Stomach (tissue), 9 donors: ENCODE data around the gene NOP9. TPM values are rescaled to one million over a fixed set of nuclear protein-coding genes. Genes with fewer than 3 reads are reported as not detected.
A peak's percentile ranks its signal among the peaks of the same experiment; 100 is the strongest.
"Not testable (repeated sequence)": the region's sequence is repeated elsewhere in the genome, so short reads cannot be mapped to it uniquely, and the experiment has no call there.

Experiments used
- DNase-seq, 2 donors: peaks; one replicate each; pipeline versions ENCODE4 v3.0.0 to v3.0.0-alpha.2; 2013 to 2019
- H3K27ac ChIP-seq, 5 donors: fragments of 200-600 bp in 4 of 5; sonication (generic) in 4 of 5; one replicate each; pipeline ENCODE4 v1.5.1; 2013 to 2019; ENCODE audit warnings: mild to moderate bottlenecking in 1 of 5, moderate library complexity in 1 of 5
- H3K27me3 ChIP-seq, 3 donors: fragments of 200-600 bp; sonication (generic); one replicate each; pipeline ENCODE4 v1.5.1; 2017 to 2019; ENCODE audit warnings: mixed run types in 1 of 3
- H3K36me3 ChIP-seq, 4 donors: fragments of 200-600 bp; sonication (generic); 1 replicate in 3 of 4; 2 replicates in 1 of 4; pipeline ENCODE4 v1.5.1; 2016 to 2019
- H3K4me1 ChIP-seq, 4 donors: fragments of 200-600 bp; sonication (generic); one replicate each; pipeline ENCODE4 v1.5.1; 2016 to 2019
- H3K4me3 ChIP-seq, 4 donors: fragments of 200-600 bp; sonication (generic) in 3 of 4; one replicate each; pipeline ENCODE4 v1.5.1; 2016 to 2019; ENCODE audit warnings: mild to moderate bottlenecking in 1 of 4
- H3K9me3 ChIP-seq, 4 donors: fragments of 200-600 bp; sonication (generic); one replicate each; pipeline ENCODE4 v1.5.1; 2016 to 2019
- EP300 ChIP-seq: sonication (generic); formaldehyde crosslinking; IDR thresholded peaks from one replicate; pipeline ENCODE4 v1.6.1; 2017; ENCODE audit warnings: antibody characterized with exemption
- POLR2A ChIP-seq, 4 donors: fragments of 450-650 bp; IDR thresholded peaks; one replicate each; pipeline ENCODE4 v1.6.1; 2016; ENCODE audit warnings: antibody characterized with exemption in 4 of 4, control low read depth in 2 of 4, mild to moderate bottlenecking in 1 of 4, moderate library complexity in 1 of 4
- POLR2AphosphoS5 ChIP-seq, 3 donors: sonication (generic); formaldehyde crosslinking; IDR thresholded peaks; one replicate each; pipeline ENCODE4 v1.6.1; 2016; ENCODE audit warnings: antibody characterized with exemption in 3 of 3
- WGBS, 5 donors: extraction: QIAGEN DNeasy Blood & Tissue Kit in 3 of 5; methylation state at CpG; one replicate each; pipeline versions ENCODE4 v1.1.5 to v1.1.7; 2013 to 2018; 5-methylcytosine and 5-hydroxymethylcytosine counted together
- intact Hi-C: fragments of 100-400 bp; cut with DNase I; formaldehyde crosslinking; loops from one replicate; pipeline ENCODE4 v1.15.1; 2023; ENCODE audit warnings: low total_unique reads
- polyA plus RNA-seq, 3 donors: library from polyadenylated mRNA; stranded (reverse); fragments of 200-250 nt; gene quantifications; one replicate each; pipeline ENCODE4 v1.2.3, GENCODE V29; 2013
- small RNA-seq, 4 donors: library from RNA; depleted of rRNA; stranded (forward); fragments of <200 nt; gene quantifications; one replicate each; pipeline ENCODE3, GENCODE V24; 2016
- total RNA-seq, 5 donors: library from RNA; depleted of rRNA; stranded (reverse); fragments of >200 nt; gene quantifications; one replicate each; pipeline versions ENCODE4 v1.1.0 to v1.2.3, GENCODE V29; 2014 to 2016
- TF ChIP-seq, protein P1 (sequence below), 7 experiments: fragments of 450-650 bp in 4 of 7; fragments of 200-600 bp in 3 of 7; sonication (generic) in 3 of 7; IDR thresholded peaks; one replicate each; pipeline ENCODE4 v1.5.1; 2016 to 2019; ENCODE audit warnings: antibody characterized with exemption in 7 of 7, control low read depth in 2 of 7, mild to moderate bottlenecking in 1 of 7
- donor health status: healthy with polysubstance abuse.
- donor health status: Bipolar disorder and iron deficiency.
- donor health status: healthy.

NOP9 gene
- total and polyA plus RNA-seq, 8 donors, result 5.4 to 25.7 (median 11.5) TPM

DNA sequence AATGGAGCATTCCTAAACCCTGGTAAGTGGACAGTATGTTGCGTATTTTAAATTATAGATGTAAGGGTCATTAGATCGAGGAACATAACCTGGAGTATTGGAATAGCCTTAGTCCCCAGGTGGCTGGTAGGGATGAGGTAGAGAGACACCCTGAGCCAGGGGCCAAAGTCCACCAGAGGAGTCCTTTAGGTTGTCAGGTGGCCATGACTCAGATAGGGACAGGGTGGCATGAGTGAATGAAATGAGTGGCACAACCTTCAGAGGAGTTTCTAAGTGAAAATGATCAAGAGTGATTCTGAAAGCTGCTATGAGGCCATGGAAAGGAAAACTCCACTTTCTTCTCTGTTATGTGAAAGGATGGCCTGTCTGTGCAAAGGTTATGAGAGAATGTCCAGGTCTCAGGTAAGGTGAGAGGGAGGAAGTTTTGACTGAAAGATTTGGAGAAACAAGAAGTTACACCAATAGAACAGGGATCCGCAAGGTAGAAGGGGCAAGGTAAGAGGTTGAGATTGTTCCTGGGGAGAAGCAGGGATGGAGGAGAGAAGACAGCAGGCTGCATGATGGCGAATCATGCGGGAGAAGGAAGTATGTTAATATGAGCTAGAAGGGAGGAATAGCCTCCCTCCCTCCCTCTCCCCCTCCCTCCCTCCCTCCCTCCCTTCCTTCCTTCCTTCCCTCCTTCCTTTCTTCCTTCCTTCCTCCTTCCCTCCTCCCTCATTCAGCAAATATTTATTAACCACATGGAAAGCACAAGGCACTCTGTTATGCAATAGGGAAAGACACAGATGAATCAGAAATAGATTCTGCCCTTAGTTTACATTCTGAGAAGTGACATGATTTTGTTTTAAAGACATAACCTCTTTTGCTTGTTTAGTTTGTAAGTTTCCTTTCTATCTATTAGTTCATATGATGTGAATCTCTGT, 54.2 kb downstream of the NOP9 start:
- DNase-seq, result no peak
- no peaks in the 10 kb centered on the region for H3K36me3 ChIP-seq
- TF ChIP-seq, protein P1, sequence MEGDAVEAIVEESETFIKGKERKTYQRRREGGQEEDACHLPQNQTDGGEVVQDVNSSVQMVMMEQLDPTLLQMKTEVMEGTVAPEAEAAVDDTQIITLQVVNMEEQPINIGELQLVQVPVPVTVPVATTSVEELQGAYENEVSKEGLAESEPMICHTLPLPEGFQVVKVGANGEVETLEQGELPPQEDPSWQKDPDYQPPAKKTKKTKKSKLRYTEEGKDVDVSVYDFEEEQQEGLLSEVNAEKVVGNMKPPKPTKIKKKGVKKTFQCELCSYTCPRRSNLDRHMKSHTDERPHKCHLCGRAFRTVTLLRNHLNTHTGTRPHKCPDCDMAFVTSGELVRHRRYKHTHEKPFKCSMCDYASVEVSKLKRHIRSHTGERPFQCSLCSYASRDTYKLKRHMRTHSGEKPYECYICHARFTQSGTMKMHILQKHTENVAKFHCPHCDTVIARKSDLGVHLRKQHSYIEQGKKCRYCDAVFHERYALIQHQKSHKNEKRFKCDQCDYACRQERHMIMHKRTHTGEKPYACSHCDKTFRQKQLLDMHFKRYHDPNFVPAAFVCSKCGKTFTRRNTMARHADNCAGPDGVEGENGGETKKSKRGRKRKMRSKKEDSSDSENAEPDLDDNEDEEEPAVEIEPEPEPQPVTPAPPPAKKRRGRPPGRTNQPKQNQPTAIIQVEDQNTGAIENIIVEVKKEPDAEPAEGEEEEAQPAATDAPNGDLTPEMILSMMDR (IDR thresholded peaks at IDR 0.05), result no peak
- TF ChIP-seq POLR2AphosphoS5 (IDR thresholded peaks at IDR 0.05), result peak in 1 of 3 donors; percentile 18
- 54 to 80% (median 75%) methylated on average over 5 of the region's 5 CpGs for WGBS, 5 donors
- no peak overlapping the region for H3K4me3 ChIP-seq
- intact Hi-C loops, result no loop called here
- H3K27ac ChIP-seq, result peak overlapping the region; percentile 30 to 71 (median 42)
- no peaks in the 10 kb centered on the region for H3K9me3 ChIP-seq
- peaks cover 0 to 22% (median 11%) of the 10 kb centered on the region in 4 donors for H3K4me1 ChIP-seq
- peaks cover 0 to 11% (median 0%) of the 10 kb centered on the region in 3 donors for H3K27me3 ChIP-seq

DNA sequence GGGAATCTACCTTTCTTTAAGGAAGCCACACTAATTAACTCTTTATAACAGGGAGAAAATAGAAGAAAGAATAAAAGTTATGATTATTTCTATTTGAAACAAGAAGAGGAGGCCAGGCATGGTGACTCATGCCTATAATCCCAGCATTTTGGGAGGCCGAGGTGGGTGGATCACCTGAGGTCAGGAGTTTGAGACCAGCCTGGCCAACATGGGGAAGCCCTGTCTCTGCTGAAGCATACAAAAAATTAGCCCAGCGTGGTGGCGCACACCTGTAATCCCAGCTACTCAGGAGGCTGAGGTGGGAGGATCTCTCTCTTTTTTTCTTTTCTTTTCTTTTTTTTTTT, 54.8 kb downstream of the NOP9 start:
- intact Hi-C loops, H3K4me3 ChIP-seq, H3K9me3 ChIP-seq, H3K36me3 ChIP-seq, DNase-seq: not testable (repeated sequence)
- H3K27ac ChIP-seq, result peak overlapping the region in 4 of 5 donors; percentile 30 to 71 (median 50)
- H3K4me1 ChIP-seq, result peaks cover 0 to 22% (median 11%) of the 10 kb centered on the region in 4 donors
- H3K27me3 ChIP-seq, result peaks cover 0 to 11% (median 0%) of the 10 kb centered on the region in 3 donors
- 73 to 83% (median 76%) methylated on average over 3 of the region's 3 CpGs for WGBS, 5 donors

DNA sequence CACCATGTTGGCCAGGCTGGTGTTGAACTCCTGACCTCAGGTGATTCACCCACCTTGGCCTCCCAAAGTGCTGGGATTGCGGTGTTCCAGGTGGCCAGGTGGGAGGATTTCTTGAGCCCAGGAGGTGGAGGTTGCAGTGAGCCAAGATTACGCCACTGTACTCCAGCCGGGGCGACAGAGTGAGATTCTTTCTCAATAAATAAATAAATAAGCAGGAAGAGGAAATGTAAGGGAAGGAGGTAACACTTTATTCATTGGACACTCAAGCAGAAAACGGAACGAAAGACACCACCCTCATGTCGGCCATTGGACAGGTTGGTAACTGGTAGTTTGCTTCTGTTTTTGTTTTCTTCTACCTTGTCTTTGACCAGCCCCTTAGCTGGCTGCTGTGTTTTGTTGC, 55.4 kb downstream of the NOP9 start:
- Histone ChIP-seq H3K36me3 (no peaks in the 10 kb centered on the region), H3K4me1 (peaks cover 0 to 22% (median 11%) of the 10 kb centered on the region in 4 donors), H3K9me3 (no peaks in the 10 kb centered on the region), H3K27me3 (peaks cover 0 to 11% (median 0%) of the 10 kb centered on the region in 3 donors), H3K4me3 (no peak overlapping the region), H3K27ac (peak overlapping the region in 1 of 5 donors; percentile 71)
- 86 to 91% (median 88%) methylated on average over 7 of the region's 7 CpGs for WGBS, 5 donors
- intact Hi-C loops, result no loop called here
- TF ChIP-seq EP300, result no peak
- DNase-seq, result no peak

- Histone ChIP-seq H3K36me3 (no peaks in the 10 kb centered on the region), H3K9me3 (no peaks in the 10 kb centered on the region), H3K27me3 (peaks cover 0 to 11% (median 0%) of the 10 kb centered on the region in 3 donors), H3K4me1 (peaks cover 0 to 22% (median 11%) of the 10 kb centered on the region in 4 donors), H3K27ac (no peak overlapping the region), H3K4me3 (no peak overlapping the region)
- TF ChIP-seq POLR2A (IDR thresholded peaks at IDR 0.05) (no peak), EP300 (no peak), POLR2AphosphoS5 (IDR thresholded peaks at IDR 0.05) (no peak)
- TF ChIP-seq, protein P1 (IDR thresholded peaks at IDR 0.05), result no peak
- WGBS, 5 donors, result 88 to 97% (median 91%) methylated on average over 4 of the region's 4 CpGs
- intact Hi-C loops, result no loop called here
- DNase-seq, result no peak
Observed at GRCh38 chr14:24356208-24356607, 56.6 kb downstream of the NOP9 start.

Small RNA genes within 50 kb of the gene (small RNA-seq; reads per million reads assigned to genes)
- gene RF00026, result 0 reads per million in 4 donors

Other genes starting within 250 kb of the NOP9 start
Only the 30 nearest of the 34 such genes appear.
- 100 to 1,000 TPM in 2 of 5 donors, 10 to 100 TPM in 3; 50.4 to 396 (median 84.5) TPM for gene DCAF11, start 185.1 kb upstream of the NOP9 start, total RNA-seq
- gene DCAF11, start 185.1 kb upstream of the NOP9 start, polyA plus RNA-seq, result 10 to 100 TPM; 27.7 to 68.3 (median 38.9) TPM
- 10 to 100 TPM in 2 of 5 donors, 1 to 10 TPM in 1, under 1 TPM in 1, not detected in 1; 0.92 to 69.2 (median 13.0) TPM for gene NRL, start 184.9 kb upstream of the NOP9 start, total RNA-seq
- 1 to 10 TPM; 1.2 to 1.3 (median 1.2) TPM for gene NRL, start 184.9 kb upstream of the NOP9 start, polyA plus RNA-seq
- 10 to 100 TPM in 1 of 5 donors, under 1 TPM in 1, not detected in 3; 0.87 to 80.5 TPM for gene FITM1, start 169.2 kb upstream of the NOP9 start, total RNA-seq
- 1 to 10 TPM; 1.9 to 2.6 (median 2.2) TPM for gene FITM1, start 169.2 kb upstream of the NOP9 start, polyA plus RNA-seq
- 100 to 1,000 TPM in 1 of 5 donors, 10 to 100 TPM in 4; 38.5 to 129 (median 91.1) TPM for gene PSME1, start 163.7 kb upstream of the NOP9 start, total RNA-seq
- gene PSME1, start 163.7 kb upstream of the NOP9 start, polyA plus RNA-seq, result 100 to 1,000 TPM; 217 to 322 (median 310) TPM
- 10 to 100 TPM in 1 of 5 donors, 1 to 10 TPM in 4; 1.3 to 33.9 (median 4.6) TPM for gene EMC9, start 158.3 kb upstream of the NOP9 start, total RNA-seq
- 10 to 100 TPM; 32.0 to 59.6 (median 42.9) TPM for gene EMC9, start 158.3 kb upstream of the NOP9 start, polyA plus RNA-seq
- gene PSME2, start 153.2 kb upstream of the NOP9 start, total RNA-seq, result 100 to 1,000 TPM in 2 of 5 donors, 10 to 100 TPM in 3; 62.4 to 339 (median 83.9) TPM
- gene PSME2, start 153.2 kb upstream of the NOP9 start, polyA plus RNA-seq, result 100 to 1,000 TPM; 302 to 421 (median 403) TPM
- 100 to 1,000 TPM in 2 of 5 donors, 10 to 100 TPM in 3; 53.2 to 523 (median 94.2) TPM for gene RNF31, start 152.4 kb upstream of the NOP9 start, total RNA-seq
- gene RNF31, start 152.4 kb upstream of the NOP9 start, polyA plus RNA-seq, result 10 to 100 TPM; 64.0 to 88.7 (median 68.6) TPM
- gene IRF9, start 138.6 kb upstream of the NOP9 start, total RNA-seq, result 100 to 1,000 TPM in 2 of 5 donors, 10 to 100 TPM in 2, 1 to 10 TPM in 1; 1.4 to 143 (median 91.4) TPM
- gene IRF9, start 138.6 kb upstream of the NOP9 start, polyA plus RNA-seq, result 100 to 1,000 TPM in 1 of 3 donors, 10 to 100 TPM in 2; 64.6 to 101 (median 65.1) TPM
- 100 to 1,000 TPM in 1 of 5 donors, 10 to 100 TPM in 4; 14.5 to 122 (median 45.5) TPM for gene REC8, start 127.8 kb upstream of the NOP9 start, total RNA-seq
- 10 to 100 TPM; 20.9 to 64.4 (median 38.7) TPM for gene REC8, start 127.8 kb upstream of the NOP9 start, polyA plus RNA-seq
- 100 to 1,000 TPM in 1 of 5 donors, 10 to 100 TPM in 4; 14.3 to 227 (median 23.9) TPM for gene IPO4, start 111.0 kb upstream of the NOP9 start, total RNA-seq
- 10 to 100 TPM in 1 of 3 donors, 1 to 10 TPM in 2; 9.3 to 15.2 (median 9.8) TPM for gene IPO4, start 111.0 kb upstream of the NOP9 start, polyA plus RNA-seq
- gene TM9SF1, start 104.4 kb upstream of the NOP9 start, total RNA-seq, result 10 to 100 TPM in 4 of 5 donors, 1 to 10 TPM in 1; 6.4 to 79.7 (median 31.6) TPM
- gene TM9SF1, start 104.4 kb upstream of the NOP9 start, polyA plus RNA-seq, result 10 to 100 TPM; 14.6 to 28.2 (median 14.7) TPM
- gene TSSK4, start 94.2 kb upstream of the NOP9 start, total RNA-seq, result under 1 TPM in 1 of 5 donors, not detected in 4; 0.73 TPM
- gene TSSK4, start 94.2 kb upstream of the NOP9 start, polyA plus RNA-seq, result not detected
- gene CHMP4A, start 86.4 kb upstream of the NOP9 start, total RNA-seq, result 10 to 100 TPM in 4 of 5 donors, not detected in 1; 27.8 to 37.2 (median 31.8) TPM
- 100 to 1,000 TPM in 1 of 3 donors, 10 to 100 TPM in 2; 66.5 to 135 (median 70.7) TPM for gene CHMP4A, start 86.4 kb upstream of the NOP9 start, polyA plus RNA-seq
- 10 to 100 TPM in 3 of 5 donors, 1 to 10 TPM in 1, not detected in 1; 9.3 to 16.1 (median 14.2) TPM for gene MDP1, start 83.8 kb upstream of the NOP9 start, total RNA-seq
- 10 to 100 TPM; 25.6 to 26.9 (median 26.2) TPM for gene MDP1, start 83.8 kb upstream of the NOP9 start, polyA plus RNA-seq
- gene NEDD8, start 67.5 kb upstream of the NOP9 start, total RNA-seq, result 100 to 1,000 TPM in 3 of 5 donors, 10 to 100 TPM in 1, not detected in 1; 85.4 to 166 (median 132) TPM
- gene NEDD8, start 67.5 kb upstream of the NOP9 start, polyA plus RNA-seq, result 100 to 1,000 TPM; 235 to 244 (median 237) TPM
- 100 to 1,000 TPM in 1 of 5 donors, 10 to 100 TPM in 4; 13.9 to 204 (median 31.2) TPM for gene GMPR2, start 66.9 kb upstream of the NOP9 start, total RNA-seq
- 10 to 100 TPM; 48.3 to 85.7 (median 53.9) TPM for gene GMPR2, start 66.9 kb upstream of the NOP9 start, polyA plus RNA-seq
- 10 to 100 TPM in 4 of 5 donors, 1 to 10 TPM in 1; 7.2 to 63.6 (median 39.1) TPM for gene TINF2, start 57.2 kb upstream of the NOP9 start, total RNA-seq
- 10 to 100 TPM; 46.6 to 61.1 (median 50.6) TPM for gene TINF2, start 57.2 kb upstream of the NOP9 start, polyA plus RNA-seq
- 10 to 100 TPM in 1 of 5 donors, 1 to 10 TPM in 4; 2.6 to 11.7 (median 4.9) TPM for gene TGM1, start 36.7 kb upstream of the NOP9 start, total RNA-seq
- 100 to 1,000 TPM in 1 of 3 donors, 1 to 10 TPM in 2; 1.7 to 131 (median 5.3) TPM for gene TGM1, start 36.7 kb upstream of the NOP9 start, polyA plus RNA-seq
- gene RABGGTA, start 28.3 kb upstream of the NOP9 start, total RNA-seq, result 100 to 1,000 TPM in 4 of 5 donors, 10 to 100 TPM in 1; 16.0 to 230 (median 187) TPM
- 10 to 100 TPM; 33.8 to 68.4 (median 41.9) TPM for gene RABGGTA, start 28.3 kb upstream of the NOP9 start, polyA plus RNA-seq
- gene DHRS1, start 70 bp upstream of the NOP9 start, total RNA-seq, result 10 to 100 TPM in 3 of 5 donors, 1 to 10 TPM in 2; 5.3 to 71.9 (median 17.4) TPM
- gene DHRS1, start 70 bp upstream of the NOP9 start, polyA plus RNA-seq, result 10 to 100 TPM; 20.1 to 52.1 (median 30.1) TPM
- gene CIDEB, start 8.1 kb downstream of the NOP9 start, total RNA-seq, result 10 to 100 TPM in 2 of 5 donors, 1 to 10 TPM in 3; 5.0 to 11.2 (median 6.4) TPM
- gene CIDEB, start 8.1 kb downstream of the NOP9 start, polyA plus RNA-seq, result 10 to 100 TPM in 1 of 3 donors, 1 to 10 TPM in 2; 6.0 to 14.2 (median 6.0) TPM
- 10 to 100 TPM in 3 of 5 donors, 1 to 10 TPM in 1, not detected in 1; 9.9 to 71.5 (median 24.5) TPM for gene LTB4R2, start 10.3 kb downstream of the NOP9 start, total RNA-seq
- 1 to 10 TPM in 1 of 3 donors, under 1 TPM in 1, not detected in 1; 0.25 to 6.0 TPM for gene LTB4R2, start 10.3 kb downstream of the NOP9 start, polyA plus RNA-seq
- gene LTB4R, start 11.7 kb downstream of the NOP9 start, total RNA-seq, result 10 to 100 TPM in 3 of 5 donors, 1 to 10 TPM in 1, not detected in 1; 3.3 to 92.8 (median 24.6) TPM
- gene LTB4R, start 11.7 kb downstream of the NOP9 start, polyA plus RNA-seq, result 10 to 100 TPM in 1 of 3 donors, 1 to 10 TPM in 2; 1.4 to 67.2 (median 4.1) TPM
- gene ADCY4, start 35.2 kb downstream of the NOP9 start, total RNA-seq, result 100 to 1,000 TPM in 1 of 5 donors, 10 to 100 TPM in 4; 18.2 to 118 (median 33.3) TPM
- 10 to 100 TPM; 15.2 to 18.9 (median 18.8) TPM for gene ADCY4, start 35.2 kb downstream of the NOP9 start, polyA plus RNA-seq
- gene RIPK3, start 40.1 kb downstream of the NOP9 start, total RNA-seq, result 10 to 100 TPM in 4 of 5 donors, 1 to 10 TPM in 1; 6.4 to 42.6 (median 12.5) TPM
- gene RIPK3, start 40.1 kb downstream of the NOP9 start, polyA plus RNA-seq, result 10 to 100 TPM; 12.7 to 18.3 (median 14.3) TPM
- 10 to 100 TPM; 20.1 to 64.8 (median 33.0) TPM for gene NFATC4, start 68.3 kb downstream of the NOP9 start, total RNA-seq
- 100 to 1,000 TPM in 1 of 3 donors, 10 to 100 TPM in 2; 71.4 to 119 (median 99.0) TPM for gene NFATC4, start 68.3 kb downstream of the NOP9 start, polyA plus RNA-seq
- 10 to 100 TPM in 2 of 5 donors, 1 to 10 TPM in 3; 2.9 to 16.0 (median 8.1) TPM for gene NYNRIN, start 99.2 kb downstream of the NOP9 start, total RNA-seq
- gene NYNRIN, start 99.2 kb downstream of the NOP9 start, polyA plus RNA-seq, result 1 to 10 TPM; 2.3 to 3.3 (median 2.3) TPM
- 1 to 10 TPM in 3 of 5 donors, not detected in 2; 2.0 to 4.2 (median 3.8) TPM for gene CBLN3, start 129.8 kb downstream of the NOP9 start, total RNA-seq
- gene CBLN3, start 129.8 kb downstream of the NOP9 start, polyA plus RNA-seq, result 1 to 10 TPM in 2 of 3 donors, under 1 TPM in 1; 0.81 to 2.1 (median 1.4) TPM
- 100 to 1,000 TPM in 1 of 5 donors, 10 to 100 TPM in 4; 63.4 to 348 (median 77.2) TPM for gene KHNYN, start 130.1 kb downstream of the NOP9 start, total RNA-seq
- 10 to 100 TPM; 13.9 to 23.4 (median 22.9) TPM for gene KHNYN, start 130.1 kb downstream of the NOP9 start, polyA plus RNA-seq
- 10 to 100 TPM; 10.8 to 71.2 (median 42.4) TPM for gene SDR39U1, start 142.9 kb downstream of the NOP9 start, total RNA-seq
- 10 to 100 TPM; 37.0 to 64.8 (median 41.8) TPM for gene SDR39U1, start 142.9 kb downstream of the NOP9 start, polyA plus RNA-seq